KBM-7 (cell line): ENCODE measurements around the gene KIAA1328.

ENCODE experiments used
- DNase-seq: peaks from one replicate; pipeline ENCODE4 v3.0.0-alpha.2; 2015
- in situ Hi-C: fragments of 300-500 bp; cut with MboI; formaldehyde crosslinking; loops from 2 replicates; pipeline ENCODE4 v1.14.3; 2020; ENCODE audit warnings: low sequenced_read_pairs, low pct_unique_long_range_greater_than_20kb, mixed read lengths

KIAA1328 gene

GRCh38 chr18:37238282-37239108 is 409.6 kb downstream of the KIAA1328 start:
- DNase-seq, result no peak
- in situ Hi-C loops, result no loop called here

- in situ Hi-C loops, result no loop called here
- DNase-seq, result no peak
Observed at GRCh38 chr18:37242091-37242490, 413.2 kb downstream of the KIAA1328 start.

- DNase-seq, result no peak
- in situ Hi-C loops, result no loop called here
Observed at GRCh38 chr18:37242826-37243560, 414.1 kb downstream of the KIAA1328 start.

- no peak for DNase-seq
- in situ Hi-C loops, result no loop called here
Observed at GRCh38 chr18:37243741-37244140, 414.8 kb downstream of the KIAA1328 start.

- DNase-seq, result no peak
- in situ Hi-C loops, result no loop called here
Observed at GRCh38 chr18:37244618-37245017, 415.7 kb downstream of the KIAA1328 start.

- DNase-seq, result no peak
- in situ Hi-C loops, result no loop called here
Observed at GRCh38 chr18:37246779-37247340, 417.9 kb downstream of the KIAA1328 start.

GRCh38 chr18:37247497-37248161 is 418.7 kb downstream of the KIAA1328 start:
- in situ Hi-C loops, result no loop called here
- no peak for DNase-seq

- DNase-seq, result no peak
- in situ Hi-C loops, result no loop called here
Observed at GRCh38 chr18:37248281-37248680, 419.4 kb downstream of the KIAA1328 start.

GRCh38 chr18:37249171-37249886 is 420.4 kb downstream of the KIAA1328 start:
- no peak for DNase-seq
- in situ Hi-C loops, result no loop called here

- in situ Hi-C loops, result no loop called here
- DNase-seq, result no peak
Observed at GRCh38 chr18:37249895-37250618, 421.1 kb downstream of the KIAA1328 start.

- DNase-seq, result no peak
Observed at GRCh38 chr18:37251679-37252078, 422.8 kb downstream of the KIAA1328 start.

GRCh38 chr18:37252342-37252741 is 423.4 kb downstream of the KIAA1328 start:
- in situ Hi-C loops, result no loop called here
- no peak for DNase-seq

More at GRCh38 chr18:37251679-37252078, 422.8 kb downstream of the KIAA1328 start:
- in situ Hi-C loops, result no loop called here

GRCh38 chr18:37252854-37253393 is 424.0 kb downstream of the KIAA1328 start:
- no peak for DNase-seq
- in situ Hi-C loops, result no loop called here

GRCh38 chr18:37253394-37254235 is 424.7 kb downstream of the KIAA1328 start:
- DNase-seq, result no peak
- in situ Hi-C loops, result no loop called here

GRCh38 chr18:37254236-37254754 is 425.4 kb downstream of the KIAA1328 start:
- in situ Hi-C loops, result no loop called here
- no peak for DNase-seq

GRCh38 chr18:37254973-37255372 is 426.0 kb downstream of the KIAA1328 start:
- in situ Hi-C loops, result no loop called here
- no peak for DNase-seq

- no peak for DNase-seq
- in situ Hi-C loops, result no loop called here
Observed at GRCh38 chr18:37258131-37258530, 429.2 kb downstream of the KIAA1328 start.
